DOHH2 (cell line): ENCODE data around the gene CCDC85C.

Experiments
- H3F3A ChIP-seq: fragments of 200-600 bp; sonication (generic), shearing (Covaris generic); 2 replicates; pipeline ENCODE4 v1.6.0; 2016; ENCODE audit warnings: antibody characterized with exemption, mild to moderate bottlenecking; ENCODE audit not compliant: control insufficient read depth, insufficient read depth
- H3K27ac ChIP-seq: fragments of 200-600 bp; sonication (generic); 2 replicates; pipeline ENCODE4 v1.5.1; 2014; ENCODE audit warnings: low read depth, mild to moderate bottlenecking, low read length, moderate library complexity
- H3K27me3 ChIP-seq: fragments of 200-600 bp; sonication (generic); 2 replicates; pipeline ENCODE4 v1.6.1; 2014; ENCODE audit warnings: mild to moderate bottlenecking, low read length, mixed read lengths; ENCODE audit not compliant: control insufficient read depth
- H3K36me3 ChIP-seq: fragments of 200-600 bp; sonication (generic); 2 replicates; pipeline ENCODE4 v1.6.1; 2014; ENCODE audit warnings: mild to moderate bottlenecking, low read length, moderate library complexity, mixed read lengths; ENCODE audit not compliant: control insufficient read depth
- H3K4me1 ChIP-seq: fragments of 200-600 bp; sonication (generic); 2 replicates; pipeline ENCODE4 v1.6.1; 2014; ENCODE audit warnings: mild to moderate bottlenecking, low read length, mixed read lengths; ENCODE audit not compliant: control insufficient read depth
- H3K4me2 ChIP-seq: fragments of 200-600 bp; sonication (generic); 2 replicates; pipeline ENCODE4 v1.6.0; 2014; ENCODE audit warnings: mild to moderate bottlenecking, low read length, moderate library complexity
- H3K4me3 ChIP-seq: fragments of 200-600 bp; sonication (generic); 2 replicates; pipeline ENCODE4 v1.5.1; 2014; ENCODE audit warnings: mild to moderate bottlenecking, low read length, mixed read lengths
- H3K79me2 ChIP-seq: fragments of 200-600 bp; sonication (generic); 2 replicates; pipeline ENCODE4 v1.6.1; 2014; ENCODE audit warnings: mild to moderate bottlenecking, low read length, mixed read lengths; ENCODE audit not compliant: control insufficient read depth
- H3K9me2 ChIP-seq: fragments of 200-600 bp; sonication (generic); replicated peaks from 2 replicates; pipeline ENCODE4 v1.6.1; 2014; ENCODE audit warnings: mild to moderate bottlenecking, low read length, mixed read lengths; ENCODE audit not compliant: control insufficient read depth
- H3K9me3 ChIP-seq: fragments of 200-600 bp; sonication (generic); 2 replicates; pipeline ENCODE4 v1.6.1; 2014; ENCODE audit warnings: antibody characterized with exemption, low read length, mixed read lengths; ENCODE audit not compliant: control insufficient read depth, insufficient read depth
- H4K20me1 ChIP-seq: fragments of 200-600 bp; sonication (generic); 2 replicates; pipeline ENCODE4 v1.6.0; 2014; ENCODE audit warnings: low read depth, mild to moderate bottlenecking, antibody characterized with exemption, low read length, moderate library complexity; ENCODE audit not compliant: control insufficient read depth, insufficient read depth
- EZH2phosphoT487 ChIP-seq: fragments of 200-600 bp; sonication (generic); IDR thresholded peaks from 2 replicates; pipeline ENCODE4 v1.6.1; 2017; ENCODE audit warnings: borderline replicate concordance, mild to moderate bottlenecking, antibody characterized with exemption, low read length, moderate library complexity, mixed read lengths
- TF ChIP-seq, protein P1 (sequence below): fragments of 200-600 bp; sonication (generic); IDR thresholded peaks from one replicate; pipeline ENCODE4 v1.5.1; 2014; ENCODE audit warnings: antibody characterized with exemption, mild to moderate bottlenecking, low read depth, low read length; ENCODE audit not compliant: poor library complexity, severe bottlenecking

The CCDC85C gene

DNA sequence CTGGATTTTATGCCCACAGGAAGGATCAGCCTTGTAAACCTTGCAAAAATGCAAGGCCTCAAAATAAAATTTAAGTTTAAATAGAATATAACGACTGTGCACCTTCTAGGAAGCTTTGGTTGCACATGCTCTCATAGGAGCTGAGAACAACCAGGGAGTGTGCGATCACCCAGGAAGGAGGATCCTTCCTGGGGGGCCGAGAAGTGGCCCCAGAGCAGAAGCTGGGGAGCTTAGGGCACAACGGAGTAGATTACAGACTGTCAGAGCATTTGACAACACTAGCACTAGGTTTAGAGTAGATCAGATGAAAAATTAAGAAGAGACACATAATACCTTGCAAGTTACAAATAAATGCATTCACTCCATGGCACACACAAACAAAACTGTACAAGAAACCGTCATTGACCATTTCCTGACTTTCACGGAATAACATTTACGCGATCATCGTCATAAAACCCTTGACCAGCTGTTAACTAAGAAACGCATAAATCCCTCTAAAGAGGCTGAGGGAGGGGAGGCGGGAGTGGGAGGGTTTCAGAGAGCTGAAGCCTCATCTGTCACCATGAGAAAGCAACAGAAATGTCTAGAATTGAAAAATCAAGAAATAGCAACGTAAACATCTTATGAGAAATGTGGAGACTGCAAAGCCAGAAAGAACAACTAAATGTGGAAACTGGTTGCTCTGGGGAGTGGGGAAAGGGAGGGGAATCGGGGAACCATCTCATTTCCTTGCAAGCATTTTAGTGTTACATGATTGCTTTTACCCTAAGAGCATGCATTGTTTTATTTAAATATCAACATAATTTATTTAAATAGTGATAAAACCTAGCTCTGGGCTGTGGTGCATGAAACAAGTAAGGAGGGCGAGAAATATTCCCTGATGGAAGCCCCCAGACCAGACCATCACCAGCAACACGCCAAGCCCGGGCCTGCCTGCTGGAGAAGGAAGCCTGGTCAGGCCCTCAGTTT lies 13.1 kb upstream of the CCDC85C start:
- Histone ChIP-seq H3K27me3 (peaks cover 6% of the 10 kb centered on the region; the same call in 1 of the 2 replicates), H3K9me3 (no peaks in the 10 kb centered on the region), H3K9me2 (no peaks in the 10 kb centered on the region), H3K4me1 (no peaks in the 10 kb centered on the region), H3K27ac (no peak overlapping the region), H3K4me3 (no peak overlapping the region), H3K4me2 (no peak overlapping the region), H3F3A (no peaks in the 10 kb centered on the region), H3K79me2 (no peaks in the 10 kb centered on the region), H4K20me1 (no peaks in the 10 kb centered on the region; the same call in 1 of the 2 replicates), H3K36me3 (no peaks in the 10 kb centered on the region)
- TF ChIP-seq, protein P1, sequence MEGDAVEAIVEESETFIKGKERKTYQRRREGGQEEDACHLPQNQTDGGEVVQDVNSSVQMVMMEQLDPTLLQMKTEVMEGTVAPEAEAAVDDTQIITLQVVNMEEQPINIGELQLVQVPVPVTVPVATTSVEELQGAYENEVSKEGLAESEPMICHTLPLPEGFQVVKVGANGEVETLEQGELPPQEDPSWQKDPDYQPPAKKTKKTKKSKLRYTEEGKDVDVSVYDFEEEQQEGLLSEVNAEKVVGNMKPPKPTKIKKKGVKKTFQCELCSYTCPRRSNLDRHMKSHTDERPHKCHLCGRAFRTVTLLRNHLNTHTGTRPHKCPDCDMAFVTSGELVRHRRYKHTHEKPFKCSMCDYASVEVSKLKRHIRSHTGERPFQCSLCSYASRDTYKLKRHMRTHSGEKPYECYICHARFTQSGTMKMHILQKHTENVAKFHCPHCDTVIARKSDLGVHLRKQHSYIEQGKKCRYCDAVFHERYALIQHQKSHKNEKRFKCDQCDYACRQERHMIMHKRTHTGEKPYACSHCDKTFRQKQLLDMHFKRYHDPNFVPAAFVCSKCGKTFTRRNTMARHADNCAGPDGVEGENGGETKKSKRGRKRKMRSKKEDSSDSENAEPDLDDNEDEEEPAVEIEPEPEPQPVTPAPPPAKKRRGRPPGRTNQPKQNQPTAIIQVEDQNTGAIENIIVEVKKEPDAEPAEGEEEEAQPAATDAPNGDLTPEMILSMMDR: no peak
- TF ChIP-seq EZH2phosphoT487: no peak

DNA sequence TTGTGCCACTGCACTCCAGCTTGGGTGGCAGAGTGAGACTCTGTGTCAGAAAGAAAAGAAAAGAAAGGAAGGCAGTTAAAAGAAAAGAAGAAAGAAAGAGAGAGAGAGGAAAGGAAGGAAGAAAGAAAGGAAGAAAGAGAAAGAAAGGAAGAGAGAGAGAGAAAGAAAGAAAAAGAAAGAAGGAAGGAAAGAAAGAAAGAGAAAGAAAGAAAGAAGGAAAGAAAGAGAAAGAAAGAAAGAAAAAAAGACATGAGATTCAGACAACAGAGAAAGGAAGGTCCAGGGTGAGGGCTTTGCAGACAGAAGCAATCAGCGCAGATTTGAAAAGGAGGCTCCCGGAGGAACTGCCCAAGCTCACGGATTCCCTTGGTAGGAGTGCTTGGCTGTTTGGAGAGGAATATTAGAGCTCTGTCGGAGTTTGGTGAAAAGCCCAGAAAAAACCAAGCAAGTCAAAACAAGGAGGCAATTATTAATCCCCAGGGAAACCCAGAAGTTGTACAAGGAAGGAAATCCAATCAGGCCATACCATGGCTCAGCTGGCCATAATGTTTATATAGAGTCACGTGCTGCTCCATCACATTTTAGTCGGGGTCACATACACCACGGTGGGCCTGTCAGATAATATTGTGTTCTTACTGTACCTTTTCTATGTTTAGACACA lies 11.6 kb upstream of the CCDC85C start:
- no peaks in the 10 kb centered on the region for H3K4me1 ChIP-seq
- no peaks in the 10 kb centered on the region for H3F3A ChIP-seq
- no peak overlapping the region for H3K27ac ChIP-seq
- H3K9me3 ChIP-seq: no peaks in the 10 kb centered on the region
- H3K79me2 ChIP-seq: no peaks in the 10 kb centered on the region
- no peaks in the 10 kb centered on the region for H3K36me3 ChIP-seq
- H3K4me3 ChIP-seq: no peak overlapping the region
- no peaks in the 10 kb centered on the region for H4K20me1 ChIP-seq
- no peaks in the 10 kb centered on the region for H3K9me2 ChIP-seq
- H3K27me3 ChIP-seq: peaks cover 6% of the 10 kb centered on the region; the same call in 1 of the 2 replicates
- no peak for TF ChIP-seq EZH2phosphoT487
- TF ChIP-seq, protein P1: no peak
- H3K4me2 ChIP-seq: no peak overlapping the region

DNA sequence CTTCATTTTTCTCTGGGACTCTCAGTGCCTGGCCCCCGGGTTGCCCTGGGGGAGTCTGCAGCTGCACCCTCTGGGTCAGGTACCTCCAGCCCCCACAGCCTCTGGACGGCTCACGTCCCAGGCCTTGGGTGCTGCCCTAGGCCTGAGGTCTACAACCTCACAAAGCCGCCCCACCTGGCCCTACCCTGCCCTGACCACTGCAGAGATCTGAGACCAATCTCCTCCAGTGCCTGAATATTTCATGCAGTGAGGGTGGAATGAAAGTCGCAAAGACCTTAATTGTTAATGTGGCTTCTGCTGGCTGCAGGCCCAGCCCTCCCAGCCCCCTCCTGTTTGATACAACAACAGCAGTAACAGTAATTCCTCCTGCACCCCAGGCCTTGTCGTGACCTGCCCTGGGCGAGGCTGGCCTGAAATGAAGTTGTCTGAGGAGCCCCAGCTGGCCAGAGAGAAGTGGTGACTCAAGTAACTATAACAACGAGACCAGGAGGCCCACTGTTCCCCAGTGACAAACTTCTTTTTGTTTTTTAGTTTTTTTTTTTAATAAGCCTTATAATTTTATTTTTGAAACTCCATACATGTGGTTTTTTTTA lies 8.8 kb upstream of the CCDC85C start:
- Histone ChIP-seq H3K36me3 (no peaks in the 10 kb centered on the region), H3K27ac (no peak overlapping the region), H4K20me1 (no peaks in the 10 kb centered on the region), H3K27me3 (peaks cover 6% of the 10 kb centered on the region; the same call in 1 of the 2 replicates), H3K79me2 (no peaks in the 10 kb centered on the region), H3F3A (no peaks in the 10 kb centered on the region), H3K4me3 (no peak overlapping the region), H3K4me2 (no peak overlapping the region), H3K9me3 (no peaks in the 10 kb centered on the region), H3K4me1 (no peaks in the 10 kb centered on the region), H3K9me2 (no peaks in the 10 kb centered on the region)
- TF ChIP-seq, protein P1: no peak
- TF ChIP-seq EZH2phosphoT487: no peak
